Peyer's patch (tissue), 4 donors: ENCODE data around the gene INTS13. TPM values are rescaled to one million over a fixed set of nuclear protein-coding genes. Genes with fewer than 3 reads are reported as not detected.
"Not testable (repeated sequence)": the region's sequence is repeated elsewhere in the genome, so short reads cannot be mapped to it uniquely, and the experiment has no call there.

Source experiments
- DNase-seq, 3 donors: peaks; one replicate each; pipeline ENCODE4 v3.0.0-alpha.2; 2017 to 2019
- H3K27ac ChIP-seq, 4 donors: fragments of 200-600 bp; sonication (generic); one replicate each; pipeline ENCODE4 v1.5.1; 2016 to 2019
- H3K27me3 ChIP-seq, 2 donors: fragments of 200-600 bp; sonication (generic); one replicate each; pipeline ENCODE4 v1.5.1; 2019
- H3K36me3 ChIP-seq, 3 donors: fragments of 200-600 bp; sonication (generic); one replicate each; pipeline ENCODE4 v1.5.1; 2016 to 2019
- H3K4me1 ChIP-seq, 4 donors: fragments of 200-600 bp; sonication (generic); one replicate each; pipeline ENCODE4 v1.5.1; 2016 to 2019
- H3K4me3 ChIP-seq, 4 donors: fragments of 200-600 bp; sonication (generic); 1 replicate in 3 of 4; 2 replicates in 1 of 4; pipeline ENCODE4 v1.5.1; 2016 to 2019; ENCODE audit warnings: mild to moderate bottlenecking in 1 of 4
- H3K9me3 ChIP-seq, 4 donors: fragments of 200-600 bp; sonication (generic); one replicate each; pipeline ENCODE4 v1.5.1; 2016 to 2019; ENCODE audit warnings: mild to moderate bottlenecking in 1 of 4
- POLR2A ChIP-seq, 2 donors: fragments of 450-650 bp; IDR thresholded peaks; one replicate each; pipeline ENCODE4 v1.5.1; 2017; ENCODE audit warnings: antibody characterized with exemption in 2 of 2, mild to moderate bottlenecking in 2 of 2, moderate library complexity in 2 of 2
- total RNA-seq, 4 donors: library from RNA; depleted of rRNA; stranded (reverse); fragments of >200 nt; gene quantifications; one replicate each; pipeline ENCODE4 v1.1.0, GENCODE V29; 2016
- TF ChIP-seq, protein P1 (sequence below), 6 experiments: fragments of 450-650 bp in 4 of 6; fragments of 200-600 bp in 2 of 6; sonication (generic) in 1 of 6; IDR thresholded peaks; one replicate each; pipeline ENCODE4 v1.5.1; 2017 to 2019; ENCODE audit warnings: antibody characterized with exemption in 6 of 6, mild to moderate bottlenecking in 3 of 6, moderate library complexity in 1 of 6

INTS13 gene
- total RNA-seq, 4 donors from 2014 or later, result 4.3 to 22.3 (median 11.9) TPM

DNA sequence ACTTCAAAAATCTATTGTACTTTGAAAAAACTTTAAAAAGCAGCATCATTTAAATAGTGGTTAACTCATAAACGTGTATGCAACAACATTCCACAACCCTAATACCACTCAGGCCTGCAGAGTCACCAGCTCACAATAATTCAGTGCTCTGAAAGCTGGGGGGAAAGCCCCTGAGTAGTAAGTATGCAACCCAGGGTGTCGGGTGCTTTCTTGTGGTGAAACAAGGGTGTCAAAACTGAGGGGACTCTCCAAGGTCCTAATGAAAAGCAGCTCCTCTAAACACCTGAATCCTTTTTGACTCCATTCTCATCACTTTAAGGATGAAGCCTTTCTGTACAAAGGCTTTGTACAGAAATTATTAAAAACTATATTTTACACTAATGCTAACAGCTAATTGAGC, 34.2 kb upstream of the INTS13 start:
- TF ChIP-seq, protein P1, sequence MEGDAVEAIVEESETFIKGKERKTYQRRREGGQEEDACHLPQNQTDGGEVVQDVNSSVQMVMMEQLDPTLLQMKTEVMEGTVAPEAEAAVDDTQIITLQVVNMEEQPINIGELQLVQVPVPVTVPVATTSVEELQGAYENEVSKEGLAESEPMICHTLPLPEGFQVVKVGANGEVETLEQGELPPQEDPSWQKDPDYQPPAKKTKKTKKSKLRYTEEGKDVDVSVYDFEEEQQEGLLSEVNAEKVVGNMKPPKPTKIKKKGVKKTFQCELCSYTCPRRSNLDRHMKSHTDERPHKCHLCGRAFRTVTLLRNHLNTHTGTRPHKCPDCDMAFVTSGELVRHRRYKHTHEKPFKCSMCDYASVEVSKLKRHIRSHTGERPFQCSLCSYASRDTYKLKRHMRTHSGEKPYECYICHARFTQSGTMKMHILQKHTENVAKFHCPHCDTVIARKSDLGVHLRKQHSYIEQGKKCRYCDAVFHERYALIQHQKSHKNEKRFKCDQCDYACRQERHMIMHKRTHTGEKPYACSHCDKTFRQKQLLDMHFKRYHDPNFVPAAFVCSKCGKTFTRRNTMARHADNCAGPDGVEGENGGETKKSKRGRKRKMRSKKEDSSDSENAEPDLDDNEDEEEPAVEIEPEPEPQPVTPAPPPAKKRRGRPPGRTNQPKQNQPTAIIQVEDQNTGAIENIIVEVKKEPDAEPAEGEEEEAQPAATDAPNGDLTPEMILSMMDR (IDR thresholded peaks at IDR 0.05), result no peak
- TF ChIP-seq POLR2A (IDR thresholded peaks at IDR 0.05), result no peak
- DNase-seq, result no peak

DNA sequence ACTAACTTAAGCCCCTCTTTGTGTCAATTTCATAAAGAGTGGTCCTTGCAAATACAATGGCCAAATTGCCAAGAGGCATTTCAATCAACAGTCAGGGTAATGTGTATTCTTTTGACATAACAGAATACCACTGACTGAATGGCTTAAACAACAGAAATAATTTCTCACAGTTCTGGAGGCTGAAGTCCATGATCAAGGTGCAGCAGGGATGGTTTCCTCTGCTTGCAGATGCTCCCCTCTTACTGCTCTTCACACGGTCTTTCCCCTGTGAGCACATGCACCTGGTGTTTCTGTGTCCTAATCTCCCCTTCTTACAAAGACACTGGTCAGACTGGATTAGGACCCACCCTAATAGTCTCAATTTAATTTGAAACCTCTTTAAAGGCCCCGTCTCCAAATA, 32.4 kb upstream of the INTS13 start:
- DNase-seq, result no peak
- peaks cover 0 to 54% (median 0%) of the 10 kb centered on the region in 3 donors for H3K36me3 ChIP-seq
- H3K27me3 ChIP-seq, result no peaks in the 10 kb centered on the region
- no peak overlapping the region for H3K4me3 ChIP-seq
- TF ChIP-seq, protein P1 (IDR thresholded peaks at IDR 0.05), result no peak
- no peak for TF ChIP-seq POLR2A (IDR thresholded peaks at IDR 0.05)
- no peaks in the 10 kb centered on the region for H3K4me1 ChIP-seq
- no peak overlapping the region for H3K27ac ChIP-seq
- H3K9me3 ChIP-seq, result no peaks in the 10 kb centered on the region

More for the DNA sequence above, 34.2 kb upstream of the INTS13 start:
- Histone ChIP-seq H3K27me3 (no peaks in the 10 kb centered on the region), H3K36me3 (peaks cover 0 to 45% (median 0%) of the 10 kb centered on the region in 3 donors), H3K27ac (no peak overlapping the region), H3K9me3 (no peaks in the 10 kb centered on the region), H3K4me3 (no peak overlapping the region), H3K4me1 (no peaks in the 10 kb centered on the region)

DNA sequence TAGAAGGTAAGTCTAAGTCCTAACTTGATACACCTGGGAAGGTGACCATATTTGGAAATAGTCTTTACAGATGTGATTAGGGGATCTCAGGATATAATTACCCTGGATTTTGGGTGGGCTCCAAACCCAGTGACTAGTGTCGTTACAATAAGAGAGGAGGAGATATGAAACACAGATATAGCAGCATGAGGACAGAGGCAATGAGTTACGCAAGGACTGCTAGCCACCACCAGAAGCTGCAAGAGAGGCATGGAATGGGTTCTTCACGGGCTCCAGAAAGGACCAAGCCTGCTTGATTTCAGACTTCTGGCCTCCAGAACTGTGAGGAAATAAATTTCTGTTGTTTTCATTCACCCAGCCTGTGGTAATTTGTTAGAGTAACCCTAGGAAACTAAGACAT, 29.1 kb upstream of the INTS13 start:
- peaks cover 0 to 52% (median 0%) of the 10 kb centered on the region in 3 donors for H3K36me3 ChIP-seq
- no peak overlapping the region for H3K4me3 ChIP-seq

DNA sequence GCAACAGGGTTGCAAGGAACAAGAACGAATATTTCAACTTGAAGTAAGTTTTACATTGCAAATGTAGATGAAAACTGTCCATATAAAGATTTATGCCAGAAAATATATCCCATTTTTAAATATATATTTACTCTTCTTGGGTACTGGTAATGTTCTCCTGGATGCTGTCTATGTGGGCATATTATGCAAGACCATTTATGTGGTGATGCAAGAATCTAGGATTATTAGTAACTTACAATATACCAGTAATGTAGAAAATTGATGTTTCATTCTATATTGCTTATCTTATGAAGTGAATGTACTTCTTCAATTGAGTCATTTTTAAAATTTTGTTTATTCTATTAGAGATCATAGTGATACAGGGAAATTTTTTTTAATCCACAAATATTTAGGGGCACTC, 25.6 kb upstream of the INTS13 start:
- Histone ChIP-seq H3K27ac (no peak overlapping the region), H3K9me3 (no peaks in the 10 kb centered on the region), H3K27me3 (no peaks in the 10 kb centered on the region), H3K36me3 (peaks cover 0 to 67% (median 0%) of the 10 kb centered on the region in 3 donors), H3K4me1 (no peaks in the 10 kb centered on the region), H3K4me3 (no peak overlapping the region)
- no peak for DNase-seq
- TF ChIP-seq, protein P1 (IDR thresholded peaks at IDR 0.05), result no peak
- no peak for TF ChIP-seq POLR2A (IDR thresholded peaks at IDR 0.05)

More for the DNA sequence above, 29.1 kb upstream of the INTS13 start:
- Histone ChIP-seq H3K27ac (no peak overlapping the region), H3K9me3 (no peaks in the 10 kb centered on the region), H3K27me3 (no peaks in the 10 kb centered on the region), H3K4me1 (no peaks in the 10 kb centered on the region)
- no peak for DNase-seq
- TF ChIP-seq, protein P1 (IDR thresholded peaks at IDR 0.05), result no peak
- TF ChIP-seq POLR2A (IDR thresholded peaks at IDR 0.05), result no peak

- TF ChIP-seq, protein P1 (IDR thresholded peaks at IDR 0.05), result no peak
- TF ChIP-seq POLR2A (IDR thresholded peaks at IDR 0.05), result no peak
- peaks cover 0 to 72% (median 0%) of the 10 kb centered on the region in 3 donors for H3K36me3 ChIP-seq
- DNase-seq, result no peak
- H3K4me1 ChIP-seq, result no peaks in the 10 kb centered on the region
- H3K4me3 ChIP-seq, result no peak overlapping the region
- H3K27ac ChIP-seq, result no peak overlapping the region
- H3K9me3 ChIP-seq, result no peaks in the 10 kb centered on the region
- H3K27me3 ChIP-seq, result no peaks in the 10 kb centered on the region
Measured at GRCh38 chr12:26961803-26962202, 24.0 kb upstream of the INTS13 start.

DNA sequence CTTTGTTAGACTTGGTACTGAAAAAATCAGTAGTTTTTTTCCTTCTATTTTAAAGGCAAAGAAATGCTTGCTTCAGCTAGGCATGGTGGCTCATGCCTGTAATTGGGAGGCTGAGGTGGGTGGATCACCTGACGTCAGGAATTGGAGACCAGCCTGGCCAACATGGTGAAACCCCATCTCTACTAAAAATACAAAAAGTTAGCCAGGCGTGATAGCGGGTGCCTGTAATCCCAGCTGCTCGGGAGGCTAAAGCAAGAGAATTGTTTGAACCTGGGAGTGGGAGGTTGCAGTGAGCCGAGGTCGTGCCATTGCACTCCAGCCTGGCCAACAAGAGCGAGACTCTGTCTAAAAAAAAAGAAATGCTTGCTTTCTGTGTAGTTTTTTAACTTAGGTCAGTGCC, 23.6 kb upstream of the INTS13 start:
- H3K36me3 ChIP-seq, result peaks cover 0 to 72% (median 0%) of the 10 kb centered on the region in 3 donors
- H3K4me1 ChIP-seq, DNase-seq, H3K4me3 ChIP-seq, H3K27ac ChIP-seq, H3K9me3 ChIP-seq, H3K27me3 ChIP-seq: not testable (repeated sequence)
